Retina (tissue), 1 donor: ENCODE data around the gene RBBP7.

ENCODE experiments used
- DNase-seq: peaks from one replicate; pipeline ENCODE4 v3.0.0-alpha.2; 2016

The RBBP7 gene

DNA sequence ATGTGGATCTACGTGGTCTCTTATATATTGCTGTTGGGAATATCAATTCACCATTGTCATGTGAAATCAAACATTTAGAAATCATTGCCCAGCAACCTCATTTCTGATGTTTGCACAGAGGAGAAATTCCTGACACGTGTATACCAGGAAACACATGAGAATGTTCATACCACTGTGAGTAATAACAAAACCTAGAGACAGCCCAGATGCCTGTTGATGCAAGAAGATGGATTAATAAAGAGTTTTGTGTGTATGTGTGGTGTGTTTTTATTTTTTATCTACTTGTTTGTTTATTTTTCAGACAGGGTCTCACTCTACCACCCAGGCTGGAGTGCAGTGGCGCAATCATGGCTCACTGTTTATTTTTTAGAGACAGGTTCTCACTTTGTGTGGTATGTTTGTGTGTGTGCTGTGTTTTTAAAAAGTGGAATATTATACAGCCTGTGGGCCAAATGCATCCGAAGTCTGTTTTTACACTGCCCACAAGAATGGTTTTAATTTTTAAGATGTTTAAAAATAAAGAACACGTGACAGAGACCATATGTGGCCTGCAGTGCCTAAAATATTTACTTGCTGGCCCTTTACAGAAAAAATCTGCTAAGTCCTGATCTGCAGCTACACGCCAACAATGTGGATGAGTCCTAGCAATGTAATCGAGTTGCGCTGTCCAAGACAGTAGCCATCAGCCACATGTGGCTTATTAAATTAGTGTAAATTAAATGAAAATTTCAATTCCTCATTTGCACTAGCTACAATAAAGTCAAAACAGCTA lies 44.7 kb downstream of the RBBP7 start:
- no peak for DNase-seq

DNA sequence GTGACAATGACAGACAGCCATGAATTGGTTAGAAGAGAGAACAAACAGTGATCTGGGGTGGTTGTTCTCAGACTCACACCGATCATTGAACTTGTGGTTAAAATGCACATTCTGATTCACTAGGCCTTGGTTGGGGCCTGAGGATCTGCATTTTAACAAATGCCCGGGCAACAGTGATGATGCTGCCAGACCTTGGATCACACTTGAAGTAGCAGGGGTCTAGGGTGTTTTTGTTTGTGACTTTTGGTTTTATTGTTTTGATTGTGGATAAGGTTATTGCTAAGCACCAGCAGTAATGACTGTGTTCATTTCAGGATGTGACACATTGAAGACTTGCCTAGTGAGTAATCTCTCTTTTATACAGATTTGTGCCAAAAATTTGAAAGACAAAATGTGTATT lies 47.4 kb downstream of the RBBP7 start:
- DNase-seq = no peak

DNA sequence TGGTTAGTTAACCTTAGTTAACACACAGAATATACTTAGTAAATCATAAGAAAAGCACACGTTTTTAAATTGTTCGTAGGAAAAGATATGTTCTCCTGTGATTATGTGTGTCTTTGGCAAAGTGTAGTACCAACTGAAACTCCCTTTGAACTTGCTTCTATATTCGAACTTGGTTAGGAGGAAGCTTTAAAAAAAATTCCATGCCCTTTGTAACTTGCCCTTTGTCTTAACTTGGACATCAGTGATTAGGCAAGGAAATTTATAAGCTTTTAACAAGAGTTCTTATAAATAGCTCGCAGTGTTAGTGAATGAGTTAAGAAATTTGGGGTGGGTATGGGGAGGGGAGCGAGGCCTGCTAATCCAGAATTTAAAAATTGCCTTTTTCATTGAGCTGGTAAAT lies 50.5 kb downstream of the RBBP7 start:
- DNase-seq = no peak

DNA sequence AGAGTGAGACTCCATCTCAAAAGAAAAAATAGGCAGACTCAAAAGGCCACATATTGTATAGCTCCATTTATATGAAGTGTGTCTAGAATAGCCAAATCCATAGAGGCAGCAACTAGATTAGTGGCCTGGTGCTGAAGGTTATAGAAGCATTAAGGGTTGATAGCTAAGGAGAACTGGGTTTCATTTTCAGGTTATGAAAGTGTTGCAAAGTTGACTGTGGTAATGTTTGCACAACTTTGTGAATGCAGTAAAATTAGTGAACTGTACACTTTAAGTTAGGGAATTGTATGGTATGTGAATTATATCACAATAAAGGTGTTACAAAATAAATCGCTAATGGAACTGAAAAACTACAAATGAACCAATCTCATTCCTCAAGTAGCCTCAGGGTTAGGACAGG lies 55.6 kb downstream of the RBBP7 start:
- DNase-seq = no peak

DNA sequence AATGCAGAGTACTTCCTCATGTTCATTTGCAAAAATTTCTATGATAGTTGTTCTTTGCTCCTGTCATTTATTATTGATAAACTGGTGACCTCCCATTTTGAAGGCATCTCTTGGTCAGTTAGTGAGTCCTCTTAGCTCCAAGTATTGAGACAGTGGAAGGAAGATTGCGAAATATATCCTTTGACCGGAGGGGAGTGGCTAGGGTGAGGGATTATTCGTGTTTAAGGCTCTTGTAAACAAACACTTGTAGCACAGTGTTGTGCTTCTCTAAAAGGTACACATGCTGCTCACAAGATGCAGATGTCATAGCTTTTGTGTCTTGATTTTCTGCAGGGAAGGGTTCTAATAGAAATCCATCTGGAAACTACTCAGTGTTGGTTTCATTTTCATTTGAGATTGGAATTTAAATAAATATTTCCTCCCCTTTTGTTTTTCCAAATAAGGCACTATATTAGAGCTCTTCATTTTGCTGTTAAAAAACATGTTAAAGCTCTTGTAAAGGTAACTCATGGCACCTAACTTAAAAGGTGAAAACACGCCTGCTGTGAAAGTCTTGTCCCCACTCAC lies 62.1 kb downstream of the RBBP7 start:
- DNase-seq = no peak

DNA sequence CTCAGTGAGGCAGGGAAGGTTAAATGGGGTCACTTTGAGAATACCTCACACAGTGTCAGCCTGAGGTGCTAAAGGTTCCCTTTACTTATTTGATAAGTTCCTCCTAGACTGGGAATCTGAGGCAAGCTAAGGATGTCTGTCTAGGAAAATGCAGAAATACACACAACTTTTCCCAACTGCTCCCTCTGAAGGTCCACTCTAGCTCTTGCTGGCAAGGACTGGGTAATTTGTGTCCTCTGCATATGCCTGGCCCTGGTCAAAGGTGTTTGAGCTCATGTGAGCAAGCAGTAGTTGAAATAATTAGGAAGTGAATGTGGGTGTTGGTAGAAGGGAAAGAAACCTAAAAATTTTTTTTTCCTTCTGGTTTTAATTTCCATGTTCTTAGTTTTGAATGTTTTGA lies 62.6 kb downstream of the RBBP7 start:
- DNase-seq = no peak

DNA sequence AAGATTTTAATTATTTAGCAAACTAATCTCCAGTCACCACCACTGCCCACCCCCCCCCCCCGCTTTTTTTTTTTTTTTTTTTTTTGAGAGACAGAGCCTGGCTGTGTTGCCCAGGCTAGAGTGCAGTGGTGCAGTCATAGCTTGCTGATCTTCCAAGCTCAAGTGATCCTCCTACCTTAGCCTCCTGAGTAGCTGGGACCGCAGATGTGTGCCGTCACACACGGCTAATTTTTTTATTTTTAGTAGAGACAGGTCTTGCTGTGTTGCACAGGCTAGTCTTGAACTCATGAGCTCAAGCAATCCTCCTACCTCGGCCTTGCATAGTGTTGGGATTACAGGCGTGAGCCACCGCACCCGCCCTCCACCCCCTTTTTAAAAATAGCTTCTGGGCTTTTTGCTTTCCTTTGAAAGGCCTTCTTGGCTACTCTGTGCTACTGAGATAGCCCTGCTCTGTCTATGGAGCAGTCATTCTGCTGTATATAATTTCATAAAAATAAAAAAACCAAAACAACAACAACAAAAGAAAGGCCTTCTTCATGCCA lies 65.2 kb downstream of the RBBP7 start:
- no peak for DNase-seq

DNA sequence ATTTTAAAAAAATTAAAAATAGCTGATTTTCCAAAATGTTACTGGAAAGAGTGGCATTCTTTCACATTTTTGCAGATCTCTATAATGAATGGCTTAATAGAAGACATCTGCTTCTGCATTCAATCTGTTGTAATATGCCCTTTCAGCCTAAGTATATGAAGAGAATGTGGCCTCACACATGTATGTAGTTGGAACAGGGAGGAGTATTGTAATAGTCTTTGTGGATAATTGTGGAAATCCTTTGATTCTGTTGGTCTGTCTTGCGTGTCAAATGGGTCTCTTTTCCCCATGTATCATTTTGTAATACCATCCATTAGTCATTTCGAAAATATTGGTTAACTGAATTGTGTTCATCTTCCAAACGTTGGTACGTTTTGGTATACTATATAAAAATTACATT lies 72.3 kb downstream of the RBBP7 start:
- no peak for DNase-seq

DNA sequence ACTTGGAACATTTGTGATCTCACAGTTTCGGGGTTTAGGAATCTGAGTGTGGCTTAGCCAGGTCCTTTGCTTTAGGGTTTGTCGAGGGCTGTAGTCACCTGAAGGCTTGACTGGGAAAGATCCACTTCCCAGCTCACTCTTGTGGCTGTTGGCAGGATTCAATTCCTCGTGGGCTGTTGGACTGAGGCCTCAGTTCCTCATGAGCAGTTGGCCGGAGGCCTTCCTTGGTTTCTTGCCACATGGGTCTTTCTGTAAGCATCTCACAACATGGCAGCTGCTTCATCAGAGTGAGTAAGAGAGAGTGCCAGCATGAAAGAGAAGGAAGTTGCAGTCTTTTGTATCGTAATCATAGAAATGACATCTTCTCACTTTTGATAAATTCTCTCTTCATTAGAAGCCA lies 72.8 kb downstream of the RBBP7 start:
- no peak for DNase-seq

DNA sequence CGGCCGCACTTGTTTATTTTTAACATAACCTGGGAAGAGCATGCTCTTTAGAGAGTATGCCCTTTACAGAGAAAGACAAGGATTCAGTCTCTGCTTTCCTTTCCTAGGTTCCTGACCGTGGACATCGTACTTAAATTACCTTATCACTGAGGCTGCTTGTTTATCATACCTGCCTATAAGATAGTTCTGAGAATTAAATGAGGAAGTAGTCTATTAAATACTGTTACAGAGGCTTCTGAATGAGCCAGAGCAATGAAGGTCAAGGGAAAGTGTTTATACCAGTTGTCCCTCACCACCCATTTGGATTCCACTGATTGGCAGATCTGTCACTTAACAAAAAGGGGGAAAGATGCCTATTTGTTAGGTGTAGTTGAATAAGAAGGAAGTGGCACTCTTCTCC lies 73.9 kb downstream of the RBBP7 start:
- no peak for DNase-seq
